ENCODE results near the gene RANBP3L. TPM values are rescaled to one million over a fixed set of nuclear protein-coding genes. Genes with fewer than 3 reads are reported as not detected.

The RANBP3L gene, protein sequence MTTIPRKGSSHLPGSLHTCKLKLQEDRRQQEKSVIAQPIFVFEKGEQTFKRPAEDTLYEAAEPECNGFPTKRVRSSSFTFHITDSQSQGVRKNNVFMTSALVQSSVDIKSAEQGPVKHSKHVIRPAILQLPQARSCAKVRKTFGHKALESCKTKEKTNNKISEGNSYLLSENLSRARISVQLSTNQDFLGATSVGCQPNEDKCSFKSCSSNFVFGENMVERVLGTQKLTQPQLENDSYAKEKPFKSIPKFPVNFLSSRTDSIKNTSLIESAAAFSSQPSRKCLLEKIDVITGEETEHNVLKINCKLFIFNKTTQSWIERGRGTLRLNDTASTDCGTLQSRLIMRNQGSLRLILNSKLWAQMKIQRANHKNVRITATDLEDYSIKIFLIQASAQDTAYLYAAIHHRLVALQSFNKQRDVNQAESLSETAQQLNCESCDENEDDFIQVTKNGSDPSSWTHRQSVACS
- 1 to 10 TPM in 1 of 2 donors, under 1 TPM in 1; 0.33 to 9.2 TPM for total RNA-seq
- polyA plus RNA-seq: 1 to 10 TPM in 1 of 2 donors, under 1 TPM in 1; 0.42 to 3.7 TPM

DNA sequence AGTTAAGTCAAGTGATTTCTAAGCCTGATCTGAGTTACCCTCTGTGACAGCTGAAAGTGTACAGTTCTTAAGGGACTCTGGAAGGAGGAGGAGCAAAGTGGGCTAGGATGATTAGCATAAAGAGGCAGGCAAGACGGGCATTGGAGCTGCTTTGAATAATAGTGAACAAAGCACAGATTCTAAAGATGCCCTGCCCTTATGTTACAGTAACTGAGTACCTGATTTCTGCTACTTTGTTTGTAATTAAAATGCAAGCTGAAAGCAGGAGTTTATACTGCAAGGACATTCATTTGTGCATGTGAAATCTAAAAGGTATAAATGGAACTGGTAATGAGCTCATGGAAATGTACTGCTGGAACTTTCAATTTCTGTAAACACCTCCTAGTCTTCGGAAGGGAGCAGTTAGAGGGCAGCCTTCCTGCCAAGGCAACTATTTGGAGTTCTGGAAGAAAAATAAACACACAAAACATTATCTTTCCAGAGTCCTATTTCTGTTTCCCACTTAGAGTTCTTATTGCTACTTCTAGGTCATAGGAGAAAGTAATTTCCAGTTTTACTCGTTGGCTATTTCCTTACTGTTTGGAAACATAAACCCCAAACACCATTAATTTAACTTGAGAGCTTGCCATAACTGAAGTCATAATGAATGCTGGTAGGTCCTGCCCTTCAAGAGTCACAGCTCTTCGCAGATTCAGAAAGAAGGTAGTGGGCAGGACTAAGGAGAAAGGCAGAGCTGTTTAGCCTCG is at the start of gene RANBP3L:
RANBP3L (minus strand) TSS at position 45 of the 746 bp plus-strand sequence. CDS start 486 bp downstream, outside the sequence.
- H3K36me3 ChIP-seq (ENCODE audit: control insufficient read depth in 4 of 4, insufficient read depth in 3 of 4, low read depth in 1 of 4, low read length in 3 of 4): no peaks in the 10 kb centered on the region
- peak within 1 kb of the TSS; percentile 28 to 80 (median 61) for H3K4me3 ChIP-seq (ENCODE audit: low read depth in 1 of 3, low read length in 3 of 3)
- DNase-seq (ENCODE audit: low spot score): no peak
- peak within 1 kb of the TSS; percentile 78 to 91 for H3K27ac ChIP-seq (ENCODE audit: low read depth in 1 of 2, low read length in 2 of 2)
- peak within 1 kb of the TSS; percentile 72 to 87 for H3K9ac ChIP-seq (ENCODE audit: low read depth in 1 of 2, low read length in 2 of 2)
- H3K9me3 ChIP-seq (ENCODE audit: control insufficient read depth in 4 of 4, low read length in 3 of 4): no peaks in the 10 kb centered on the region
- H3K27me3 ChIP-seq (ENCODE audit: control insufficient read depth in 4 of 4, insufficient read depth in 4 of 4, low read length in 3 of 4): no peaks in the 10 kb centered on the region
- TF ChIP-seq GABPA (IDR thresholded peaks at IDR 0.05 in 1 of 2, conservative IDR thresholded peaks at IDR 0.05 in 1 of 2) (peak in 1 of 2 donors; percentile 28), HNF4G (IDR thresholded peaks at IDR 0.05) (no peak), RAD21 (IDR thresholded peaks at IDR 0.05) (peak; percentile 38 to 44), FOXA2 (IDR thresholded peaks at IDR 0.05) (peak; percentile 80), NR2F2 (IDR thresholded peaks at IDR 0.05) (peak; percentile 49), RXRA (IDR thresholded peaks at IDR 0.05) (peak in 1 of 2 donors; percentile 87), TAF1 (conservative IDR thresholded peaks at IDR 0.05) (peak; percentile 43), YY1 (IDR thresholded peaks at IDR 0.05) (peak; percentile 70), SP1 (IDR thresholded peaks at IDR 0.05) (peak; percentile 87), EGR1 (IDR thresholded peaks at IDR 0.05; ENCODE audit: low read depth in 2 of 2) (peak in 1 of 2 donors; percentile 82), HNF4A (conservative IDR thresholded peaks at IDR 0.05) (peak; percentile 49 to 73), JUND (IDR thresholded peaks at IDR 0.05) (peak; percentile 64 to 89), FOXA1 (IDR thresholded peaks at IDR 0.05) (peak; percentile 33)
- TF ChIP-seq, protein P1, sequence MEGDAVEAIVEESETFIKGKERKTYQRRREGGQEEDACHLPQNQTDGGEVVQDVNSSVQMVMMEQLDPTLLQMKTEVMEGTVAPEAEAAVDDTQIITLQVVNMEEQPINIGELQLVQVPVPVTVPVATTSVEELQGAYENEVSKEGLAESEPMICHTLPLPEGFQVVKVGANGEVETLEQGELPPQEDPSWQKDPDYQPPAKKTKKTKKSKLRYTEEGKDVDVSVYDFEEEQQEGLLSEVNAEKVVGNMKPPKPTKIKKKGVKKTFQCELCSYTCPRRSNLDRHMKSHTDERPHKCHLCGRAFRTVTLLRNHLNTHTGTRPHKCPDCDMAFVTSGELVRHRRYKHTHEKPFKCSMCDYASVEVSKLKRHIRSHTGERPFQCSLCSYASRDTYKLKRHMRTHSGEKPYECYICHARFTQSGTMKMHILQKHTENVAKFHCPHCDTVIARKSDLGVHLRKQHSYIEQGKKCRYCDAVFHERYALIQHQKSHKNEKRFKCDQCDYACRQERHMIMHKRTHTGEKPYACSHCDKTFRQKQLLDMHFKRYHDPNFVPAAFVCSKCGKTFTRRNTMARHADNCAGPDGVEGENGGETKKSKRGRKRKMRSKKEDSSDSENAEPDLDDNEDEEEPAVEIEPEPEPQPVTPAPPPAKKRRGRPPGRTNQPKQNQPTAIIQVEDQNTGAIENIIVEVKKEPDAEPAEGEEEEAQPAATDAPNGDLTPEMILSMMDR (IDR thresholded peaks at IDR 0.05; ENCODE audit: low read depth, low read length, missing input control): no peak
- TF ChIP-seq, protein P2, sequence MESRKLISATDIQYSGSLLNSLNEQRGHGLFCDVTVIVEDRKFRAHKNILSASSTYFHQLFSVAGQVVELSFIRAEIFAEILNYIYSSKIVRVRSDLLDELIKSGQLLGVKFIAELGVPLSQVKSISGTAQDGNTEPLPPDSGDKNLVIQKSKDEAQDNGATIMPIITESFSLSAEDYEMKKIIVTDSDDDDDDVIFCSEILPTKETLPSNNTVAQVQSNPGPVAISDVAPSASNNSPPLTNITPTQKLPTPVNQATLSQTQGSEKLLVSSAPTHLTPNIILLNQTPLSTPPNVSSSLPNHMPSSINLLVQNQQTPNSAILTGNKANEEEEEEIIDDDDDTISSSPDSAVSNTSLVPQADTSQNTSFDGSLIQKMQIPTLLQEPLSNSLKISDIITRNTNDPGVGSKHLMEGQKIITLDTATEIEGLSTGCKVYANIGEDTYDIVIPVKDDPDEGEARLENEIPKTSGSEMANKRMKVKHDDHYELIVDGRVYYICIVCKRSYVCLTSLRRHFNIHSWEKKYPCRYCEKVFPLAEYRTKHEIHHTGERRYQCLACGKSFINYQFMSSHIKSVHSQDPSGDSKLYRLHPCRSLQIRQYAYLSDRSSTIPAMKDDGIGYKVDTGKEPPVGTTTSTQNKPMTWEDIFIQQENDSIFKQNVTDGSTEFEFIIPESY (IDR thresholded peaks at IDR 0.05): peak; percentile 63
- TF ChIP-seq, protein P3, sequence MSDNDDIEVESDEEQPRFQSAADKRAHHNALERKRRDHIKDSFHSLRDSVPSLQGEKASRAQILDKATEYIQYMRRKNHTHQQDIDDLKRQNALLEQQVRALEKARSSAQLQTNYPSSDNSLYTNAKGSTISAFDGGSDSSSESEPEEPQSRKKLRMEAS (IDR thresholded peaks at IDR 0.05): peak; percentile 29
- TF ChIP-seq, protein P4, sequence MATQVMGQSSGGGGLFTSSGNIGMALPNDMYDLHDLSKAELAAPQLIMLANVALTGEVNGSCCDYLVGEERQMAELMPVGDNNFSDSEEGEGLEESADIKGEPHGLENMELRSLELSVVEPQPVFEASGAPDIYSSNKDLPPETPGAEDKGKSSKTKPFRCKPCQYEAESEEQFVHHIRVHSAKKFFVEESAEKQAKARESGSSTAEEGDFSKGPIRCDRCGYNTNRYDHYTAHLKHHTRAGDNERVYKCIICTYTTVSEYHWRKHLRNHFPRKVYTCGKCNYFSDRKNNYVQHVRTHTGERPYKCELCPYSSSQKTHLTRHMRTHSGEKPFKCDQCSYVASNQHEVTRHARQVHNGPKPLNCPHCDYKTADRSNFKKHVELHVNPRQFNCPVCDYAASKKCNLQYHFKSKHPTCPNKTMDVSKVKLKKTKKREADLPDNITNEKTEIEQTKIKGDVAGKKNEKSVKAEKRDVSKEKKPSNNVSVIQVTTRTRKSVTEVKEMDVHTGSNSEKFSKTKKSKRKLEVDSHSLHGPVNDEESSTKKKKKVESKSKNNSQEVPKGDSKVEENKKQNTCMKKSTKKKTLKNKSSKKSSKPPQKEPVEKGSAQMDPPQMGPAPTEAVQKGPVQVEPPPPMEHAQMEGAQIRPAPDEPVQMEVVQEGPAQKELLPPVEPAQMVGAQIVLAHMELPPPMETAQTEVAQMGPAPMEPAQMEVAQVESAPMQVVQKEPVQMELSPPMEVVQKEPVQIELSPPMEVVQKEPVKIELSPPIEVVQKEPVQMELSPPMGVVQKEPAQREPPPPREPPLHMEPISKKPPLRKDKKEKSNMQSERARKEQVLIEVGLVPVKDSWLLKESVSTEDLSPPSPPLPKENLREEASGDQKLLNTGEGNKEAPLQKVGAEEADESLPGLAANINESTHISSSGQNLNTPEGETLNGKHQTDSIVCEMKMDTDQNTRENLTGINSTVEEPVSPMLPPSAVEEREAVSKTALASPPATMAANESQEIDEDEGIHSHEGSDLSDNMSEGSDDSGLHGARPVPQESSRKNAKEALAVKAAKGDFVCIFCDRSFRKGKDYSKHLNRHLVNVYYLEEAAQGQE (IDR thresholded peaks at IDR 0.05): peak; percentile 41
- TF ChIP-seq, protein P5, sequence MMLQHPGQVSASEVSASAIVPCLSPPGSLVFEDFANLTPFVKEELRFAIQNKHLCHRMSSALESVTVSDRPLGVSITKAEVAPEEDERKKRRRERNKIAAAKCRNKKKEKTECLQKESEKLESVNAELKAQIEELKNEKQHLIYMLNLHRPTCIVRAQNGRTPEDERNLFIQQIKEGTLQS (IDR thresholded peaks at IDR 0.05): no peak
- H3K4me1 ChIP-seq (ENCODE audit: control insufficient read depth in 4 of 4, insufficient read depth in 4 of 4, low read length in 3 of 4): peaks cover 10 to 55% (median 28%) of the 10 kb centered on the region in 4 donors
- WGBS: 10% methylated on average over 5 of the region's 5 CpGs

All from liver (tissue), 9 donors.